ENCODE measurements around the gene STK11IP. TPM values are rescaled to one million over a fixed set of nuclear protein-coding genes. Genes with fewer than 3 reads are reported as not detected.
A peak's percentile ranks its signal among the peaks of the same experiment; 100 is the strongest.

The STK11IP gene
- total RNA-seq, 1 donor = 22.1 TPM

- Histone ChIP-seq H2AFZ (ENCODE audit: low read length) (no peak overlapping the region), H3K27ac (ENCODE audit: low read depth, low read length) (no peak overlapping the region), H3K4me2 (ENCODE audit: insufficient read depth, low read length) (no peak overlapping the region), H4K20me1 (ENCODE audit: insufficient read depth, low read length) (no peaks in the 10 kb centered on the region), H3K9me3 (ENCODE audit: low read depth, low read length) (no peaks in the 10 kb centered on the region), H3K36me3 (ENCODE audit: insufficient read depth, low read length) (no peaks in the 10 kb centered on the region), H3K27me3 (ENCODE audit: insufficient read depth, low read length) (no peaks in the 10 kb centered on the region), H3K4me3 (ENCODE audit: insufficient read depth, low read length) (no peak overlapping the region), H3K4me1 (ENCODE audit: insufficient read depth, low read length) (peaks cover 6% of the 10 kb centered on the region), H3K79me2 (ENCODE audit: insufficient read depth, low read length) (no peaks in the 10 kb centered on the region)
- peak; percentile 63 for DNase-seq (ENCODE audit: insufficient read length, low spot score, missing footprints)
- no peak for TF ChIP-seq CTCF (IDR thresholded peaks at IDR 0.05; ENCODE audit: extremely low read depth, low read depth, low read length)
Observed at GRCh38 chr2:219636941-219637841, 39.5 kb downstream of the STK11IP start.

GRCh38 chr2:219637842-219638185 lies 40.2 kb downstream of the STK11IP start:
- Histone ChIP-seq H3K36me3 (ENCODE audit: insufficient read depth, low read length) (no peaks in the 10 kb centered on the region), H4K20me1 (ENCODE audit: insufficient read depth, low read length) (no peaks in the 10 kb centered on the region), H2AFZ (ENCODE audit: low read length) (no peak overlapping the region), H3K4me3 (ENCODE audit: insufficient read depth, low read length) (no peak overlapping the region), H3K4me2 (ENCODE audit: insufficient read depth, low read length) (no peak overlapping the region), H3K27me3 (ENCODE audit: insufficient read depth, low read length) (no peaks in the 10 kb centered on the region), H3K79me2 (ENCODE audit: insufficient read depth, low read length) (no peaks in the 10 kb centered on the region), H3K9me3 (ENCODE audit: low read depth, low read length) (no peaks in the 10 kb centered on the region), H3K4me1 (ENCODE audit: insufficient read depth, low read length) (peaks cover 8% of the 10 kb centered on the region), H3K27ac (ENCODE audit: low read depth, low read length) (no peak overlapping the region)
- no peak for TF ChIP-seq CTCF (IDR thresholded peaks at IDR 0.05; ENCODE audit: extremely low read depth, low read depth, low read length)
- peak; percentile 85 for DNase-seq (ENCODE audit: insufficient read length, low spot score, missing footprints)

- Histone ChIP-seq H3K79me2 (ENCODE audit: insufficient read depth, low read length) (no peaks in the 10 kb centered on the region), H3K27ac (ENCODE audit: low read depth, low read length) (no peak overlapping the region), H3K4me3 (ENCODE audit: insufficient read depth, low read length) (no peak overlapping the region), H2AFZ (ENCODE audit: low read length) (no peak overlapping the region), H3K9me3 (ENCODE audit: low read depth, low read length) (no peaks in the 10 kb centered on the region), H3K36me3 (ENCODE audit: insufficient read depth, low read length) (no peaks in the 10 kb centered on the region), H4K20me1 (ENCODE audit: insufficient read depth, low read length) (no peaks in the 10 kb centered on the region), H3K27me3 (ENCODE audit: insufficient read depth, low read length) (no peaks in the 10 kb centered on the region), H3K4me2 (ENCODE audit: insufficient read depth, low read length) (no peak overlapping the region), H3K4me1 (ENCODE audit: insufficient read depth, low read length) (peaks cover 8% of the 10 kb centered on the region)
- DNase-seq (ENCODE audit: insufficient read length, low spot score, missing footprints) = peak; percentile 81
- TF ChIP-seq CTCF (IDR thresholded peaks at IDR 0.05; ENCODE audit: extremely low read depth, low read depth, low read length) = peak; percentile 14
Observed at GRCh38 chr2:219638217-219638947, 40.7 kb downstream of the STK11IP start.
